ENCODE measurements around the gene CNIH2.

Gene CNIH2

DNA sequence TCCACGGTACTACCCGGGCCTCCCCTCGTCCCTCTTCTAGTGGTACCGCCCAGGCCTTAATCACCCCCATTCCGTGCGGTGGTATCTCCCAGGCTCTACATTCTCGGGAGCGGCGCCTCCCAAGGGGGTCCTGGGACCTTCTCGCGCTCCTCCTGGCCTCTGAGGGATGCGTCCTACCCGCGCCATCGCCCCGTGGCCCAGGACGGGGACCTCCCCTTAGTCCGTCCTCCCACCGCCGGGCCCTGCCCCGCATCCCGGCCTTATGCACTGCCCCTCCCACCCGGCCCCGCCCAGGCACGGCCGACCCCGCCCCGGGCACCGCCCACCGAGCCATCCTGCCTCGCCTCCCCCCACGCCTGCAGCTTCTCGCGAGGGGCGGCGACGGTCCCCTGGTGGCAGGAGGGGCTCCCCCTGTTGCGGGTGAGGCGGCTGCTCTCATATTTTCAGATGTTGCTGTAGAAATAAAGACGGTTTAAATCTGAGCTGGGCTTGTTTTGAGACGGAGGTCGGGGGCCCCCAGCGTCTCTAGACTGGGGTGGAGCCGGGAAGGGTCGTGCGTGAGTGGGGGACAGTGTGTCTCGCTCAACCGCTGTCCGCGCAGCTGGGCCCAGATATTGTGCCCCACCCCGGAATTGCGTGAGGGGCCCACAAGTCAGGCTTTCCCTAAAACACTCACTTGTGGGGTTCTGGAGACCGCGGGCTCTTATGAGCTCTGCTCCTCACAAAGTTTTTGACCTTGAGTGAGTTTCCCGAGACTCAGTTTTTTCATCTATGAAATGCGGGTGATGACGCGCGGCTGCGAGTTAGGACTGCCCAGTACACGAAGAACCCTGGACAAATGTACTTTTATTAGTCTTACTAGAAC, 10.4 kb upstream of the CNIH2 start (continued):
- TF ChIP-seq ZNF416 (tag by site-specific recombination; IDR thresholded peaks at IDR 0.05) (no peak), SP3 (tag by site-specific recombination; IDR thresholded peaks at IDR 0.05) (peak; percentile 83), ZNF626 (tag by site-specific recombination; IDR thresholded peaks at IDR 0.05) (no peak), GLIS2 (tag by site-specific recombination; IDR thresholded peaks at IDR 0.05) (peak; percentile 87; the same call in 1 of the 2 replicates), SCRT1 (tag by site-specific recombination; IDR thresholded peaks at IDR 0.05; ENCODE audit: borderline replicate concordance) (no peak), ZNF561 (tag by site-specific recombination; IDR thresholded peaks at IDR 0.05; ENCODE audit: borderline replicate concordance) (peak; percentile 55; the same call in 1 of the 2 replicates), ZBTB20 (tag by site-specific recombination; IDR thresholded peaks at IDR 0.05) (peak; percentile 61; the same call in 1 of the 2 replicates), GLI2 (tag by site-specific recombination; IDR thresholded peaks at IDR 0.05; ENCODE audit: borderline replicate concordance, low read depth) (no peak), GLIS1 (tag by site-specific recombination; IDR thresholded peaks at IDR 0.05) (peak; percentile 55; the same call in 1 of the 2 replicates), ZNF623 (tag by site-specific recombination; IDR thresholded peaks at IDR 0.05) (no peak), KLF8 (tag by site-specific recombination; IDR thresholded peaks at IDR 0.05) (peak; percentile 74), ZNF140 (tag by site-specific recombination; IDR thresholded peaks at IDR 0.05) (no peak), SCRT2 (tag by site-specific recombination; IDR thresholded peaks at IDR 0.05) (peak; percentile 33; the same call in 1 of the 2 replicates), KLF7 (tag by site-specific recombination; IDR thresholded peaks at IDR 0.05; ENCODE audit: borderline replicate concordance) (0 out of 2 replicates have a peak, but pooled peaks have one; percentile 27), KLF1 (tag by site-specific recombination; IDR thresholded peaks at IDR 0.05) (peak; percentile 82)
- TF ChIP-seq, protein P1, sequence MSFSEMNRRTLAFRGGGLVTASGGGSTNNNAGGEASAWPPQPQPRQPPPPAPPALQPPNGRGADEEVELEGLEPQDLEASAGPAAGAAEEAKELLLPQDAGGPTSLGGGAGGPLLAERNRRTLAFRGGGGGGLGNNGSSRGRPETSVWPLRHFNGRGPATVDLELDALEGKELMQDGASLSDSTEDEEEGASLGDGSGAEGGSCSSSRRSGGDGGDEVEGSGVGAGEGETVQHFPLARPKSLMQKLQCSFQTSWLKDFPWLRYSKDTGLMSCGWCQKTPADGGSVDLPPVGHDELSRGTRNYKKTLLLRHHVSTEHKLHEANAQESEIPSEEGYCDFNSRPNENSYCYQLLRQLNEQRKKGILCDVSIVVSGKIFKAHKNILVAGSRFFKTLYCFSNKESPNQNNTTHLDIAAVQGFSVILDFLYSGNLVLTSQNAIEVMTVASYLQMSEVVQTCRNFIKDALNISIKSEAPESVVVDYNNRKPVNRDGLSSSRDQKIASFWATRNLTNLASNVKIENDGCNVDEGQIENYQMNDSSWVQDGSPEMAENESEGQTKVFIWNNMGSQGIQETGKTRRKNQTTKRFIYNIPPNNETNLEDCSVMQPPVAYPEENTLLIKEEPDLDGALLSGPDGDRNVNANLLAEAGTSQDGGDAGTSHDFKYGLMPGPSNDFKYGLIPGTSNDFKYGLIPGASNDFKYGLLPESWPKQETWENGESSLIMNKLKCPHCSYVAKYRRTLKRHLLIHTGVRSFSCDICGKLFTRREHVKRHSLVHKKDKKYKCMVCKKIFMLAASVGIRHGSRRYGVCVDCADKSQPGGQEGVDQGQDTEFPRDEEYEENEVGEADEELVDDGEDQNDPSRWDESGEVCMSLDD (tag by site-specific recombination; IDR thresholded peaks at IDR 0.05) = peak; percentile 76
- TF ChIP-seq, protein P2, sequence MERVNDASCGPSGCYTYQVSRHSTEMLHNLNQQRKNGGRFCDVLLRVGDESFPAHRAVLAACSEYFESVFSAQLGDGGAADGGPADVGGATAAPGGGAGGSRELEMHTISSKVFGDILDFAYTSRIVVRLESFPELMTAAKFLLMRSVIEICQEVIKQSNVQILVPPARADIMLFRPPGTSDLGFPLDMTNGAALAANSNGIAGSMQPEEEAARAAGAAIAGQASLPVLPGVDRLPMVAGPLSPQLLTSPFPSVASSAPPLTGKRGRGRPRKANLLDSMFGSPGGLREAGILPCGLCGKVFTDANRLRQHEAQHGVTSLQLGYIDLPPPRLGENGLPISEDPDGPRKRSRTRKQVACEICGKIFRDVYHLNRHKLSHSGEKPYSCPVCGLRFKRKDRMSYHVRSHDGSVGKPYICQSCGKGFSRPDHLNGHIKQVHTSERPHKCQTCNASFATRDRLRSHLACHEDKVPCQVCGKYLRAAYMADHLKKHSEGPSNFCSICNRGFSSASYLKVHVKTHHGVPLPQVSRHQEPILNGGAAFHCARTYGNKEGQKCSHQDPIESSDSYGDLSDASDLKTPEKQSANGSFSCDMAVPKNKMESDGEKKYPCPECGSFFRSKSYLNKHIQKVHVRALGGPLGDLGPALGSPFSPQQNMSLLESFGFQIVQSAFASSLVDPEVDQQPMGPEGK (tag by site-specific recombination; IDR thresholded peaks at IDR 0.05) = peak; percentile 83
- TF ChIP-seq, protein P3, sequence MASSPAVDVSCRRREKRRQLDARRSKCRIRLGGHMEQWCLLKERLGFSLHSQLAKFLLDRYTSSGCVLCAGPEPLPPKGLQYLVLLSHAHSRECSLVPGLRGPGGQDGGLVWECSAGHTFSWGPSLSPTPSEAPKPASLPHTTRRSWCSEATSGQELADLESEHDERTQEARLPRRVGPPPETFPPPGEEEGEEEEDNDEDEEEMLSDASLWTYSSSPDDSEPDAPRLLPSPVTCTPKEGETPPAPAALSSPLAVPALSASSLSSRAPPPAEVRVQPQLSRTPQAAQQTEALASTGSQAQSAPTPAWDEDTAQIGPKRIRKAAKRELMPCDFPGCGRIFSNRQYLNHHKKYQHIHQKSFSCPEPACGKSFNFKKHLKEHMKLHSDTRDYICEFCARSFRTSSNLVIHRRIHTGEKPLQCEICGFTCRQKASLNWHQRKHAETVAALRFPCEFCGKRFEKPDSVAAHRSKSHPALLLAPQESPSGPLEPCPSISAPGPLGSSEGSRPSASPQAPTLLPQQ (tag by site-specific recombination; IDR thresholded peaks at IDR 0.05) = peak; percentile 82
- TF ChIP-seq, protein P4, sequence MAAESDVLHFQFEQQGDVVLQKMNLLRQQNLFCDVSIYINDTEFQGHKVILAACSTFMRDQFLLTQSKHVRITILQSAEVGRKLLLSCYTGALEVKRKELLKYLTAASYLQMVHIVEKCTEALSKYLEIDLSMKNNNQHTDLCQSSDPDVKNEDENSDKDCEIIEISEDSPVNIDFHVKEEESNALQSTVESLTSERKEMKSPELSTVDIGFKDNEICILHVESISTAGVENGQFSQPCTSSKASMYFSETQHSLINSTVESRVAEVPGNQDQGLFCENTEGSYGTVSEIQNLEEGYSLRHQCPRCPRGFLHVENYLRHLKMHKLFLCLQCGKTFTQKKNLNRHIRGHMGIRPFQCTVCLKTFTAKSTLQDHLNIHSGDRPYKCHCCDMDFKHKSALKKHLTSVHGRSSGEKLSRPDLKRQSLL (tag by site-specific recombination; IDR thresholded peaks at IDR 0.05) = no peak
